GM23248 (cell line): ENCODE results near the gene COASY. TPM values are rescaled to one million over a fixed set of nuclear protein-coding genes. Genes with fewer than 3 reads are reported as not detected.

Source experiments
- DNase-seq: peaks from one replicate; pipeline ENCODE4 v3.0.0-alpha.2; 2015
- H2AFZ ChIP-seq: fragments of 200-600 bp; sonication (generic); 2 replicates; pipeline ENCODE4 v1.6.1; 2016; ENCODE audit warnings: antibody characterized with exemption
- H3F3A ChIP-seq: fragments of 200-600 bp; sonication (generic); 2 replicates; pipeline ENCODE4 v1.6.1; 2016; ENCODE audit warnings: mild to moderate bottlenecking, antibody characterized with exemption, mixed run types; ENCODE audit not compliant: insufficient read depth
- H3K27ac ChIP-seq: fragments of 200-600 bp; sonication (generic); 2 replicates; pipeline ENCODE4 v1.5.1; 2016; ENCODE audit warnings: mild to moderate bottlenecking
- H3K27me3 ChIP-seq: fragments of 200-600 bp; sonication (generic); replicated peaks from 2 replicates; pipeline ENCODE4 v1.6.1; 2016; ENCODE audit warnings: mild to moderate bottlenecking; ENCODE audit not compliant: insufficient read depth
- H3K36me3 ChIP-seq: fragments of 200-600 bp; sonication (generic); 2 replicates; pipeline ENCODE4 v1.6.1; 2016; ENCODE audit warnings: low read depth, mild to moderate bottlenecking
- H3K4me1 ChIP-seq: fragments of 200-600 bp; sonication (generic); 2 replicates; pipeline ENCODE4 v1.6.1; 2016; ENCODE audit warnings: mild to moderate bottlenecking; ENCODE audit not compliant: insufficient read depth
- H3K4me2 ChIP-seq: fragments of 200-600 bp; sonication (generic); one replicate; pipeline ENCODE4 v1.6.1; 2016; ENCODE audit warnings: mild to moderate bottlenecking; ENCODE audit not compliant: unreplicated experiment
- H3K4me3 ChIP-seq: fragments of 200-600 bp; sonication (generic); 2 replicates; pipeline ENCODE4 v1.5.1; 2016; ENCODE audit warnings: mild to moderate bottlenecking
- H3K79me2 ChIP-seq: fragments of 200-600 bp; sonication (generic); 2 replicates; pipeline ENCODE4 v1.6.1; 2016; ENCODE audit warnings: mild to moderate bottlenecking; ENCODE audit not compliant: insufficient read depth
- H3K9ac ChIP-seq: fragments of 200-600 bp; sonication (generic); 2 replicates; pipeline ENCODE4 v1.6.1; 2016; ENCODE audit warnings: mild to moderate bottlenecking
- H3K9me2 ChIP-seq: fragments of 200-600 bp; sonication (generic); 2 replicates; pipeline ENCODE4 v1.6.1; 2016; ENCODE audit warnings: mixed run types, mild to moderate bottlenecking, moderate library complexity; ENCODE audit not compliant: insufficient read depth
- H3K9me3 ChIP-seq: fragments of 200-600 bp; sonication (generic); one replicate; pipeline ENCODE4 v1.6.1; 2017; ENCODE audit warnings: low read depth
- H4K20me1 ChIP-seq: fragments of 200-600 bp; sonication (generic); 2 replicates; pipeline ENCODE4 v1.6.0; 2016; ENCODE audit not compliant: insufficient read depth
- EZH2 ChIP-seq: fragments of 200-600 bp; sonication (generic); IDR thresholded peaks from 2 replicates; pipeline ENCODE4 v1.6.1; 2018; ENCODE audit warnings: antibody characterized with exemption, mild to moderate bottlenecking; ENCODE audit not compliant: insufficient read depth, poor library complexity, severe bottlenecking
- EZH2phosphoT487 ChIP-seq: fragments of 200-600 bp; sonication (generic); IDR thresholded peaks from 2 replicates; pipeline ENCODE4 v1.6.1; 2018; ENCODE audit warnings: antibody characterized with exemption, moderate library complexity, mild to moderate bottlenecking, low read depth; ENCODE audit not compliant: insufficient read depth
- WGBS, 2 experiments: methylation state at CpG; one replicate each; pipeline ENCODE4 v1.1.6; 2015 to 2017; ENCODE audit warnings: low lambda C conversion rate in 2 of 2, low coverage in 1 of 2; ENCODE audit errors: missing lambda C conversion rate in 2 of 2; 5-methylcytosine and 5-hydroxymethylcytosine counted together
- in situ Hi-C: fragments of 300-500 bp; cut with MboI; formaldehyde crosslinking; loops from 2 replicates; pipeline ENCODE4 v1.15.0; 2020
- polyA plus RNA-seq: library from polyadenylated mRNA; unstranded; fragments of >200 nt; fragmentation: Nextera tagmentation; extraction: Ambion mirVana; gene quantifications from 2 replicates; pipeline ENCODE4 v1.2.1, GENCODE V29; 2016
- total RNA-seq: library from RNA; depleted of rRNA; stranded (reverse); fragments of >200 nt; shearing (Covaris generic); gene quantifications from 2 replicates; pipeline ENCODE4 v1.2.3, GENCODE V29; 2014

The COASY gene
- total and polyA plus RNA-seq, 2 experiments from 2014 or later: 22.7 to 50.1 TPM

DNA sequence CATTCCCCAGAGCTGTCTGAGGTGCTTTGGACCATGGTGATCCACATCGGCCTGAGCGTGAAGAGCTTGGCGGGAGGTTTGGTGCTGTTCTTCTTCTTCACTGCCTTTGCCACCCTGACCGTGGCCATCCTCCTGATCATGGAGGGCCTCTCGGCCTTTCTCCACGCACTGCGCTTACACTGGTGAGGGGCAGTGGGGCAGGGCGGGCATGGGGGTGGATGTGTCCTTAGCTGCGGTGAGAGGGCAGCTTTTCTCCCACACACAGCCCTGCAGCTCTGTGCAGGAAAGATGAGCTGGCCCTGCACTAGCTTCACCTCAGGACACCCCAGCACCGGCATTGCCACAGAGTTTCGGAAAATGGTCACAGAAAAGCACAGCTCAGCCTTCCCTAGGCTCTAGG, 47.7 kb upstream of the COASY start:
- H3K9me2 ChIP-seq: no peaks in the 10 kb centered on the region
- no peaks in the 10 kb centered on the region for H4K20me1 ChIP-seq
- 90 to 93% methylated on average over 10 to 11 of the region's 11 CpGs for WGBS, 2 experiments
- H3K27me3 ChIP-seq: no peaks in the 10 kb centered on the region
- TF ChIP-seq EZH2 (no peak), EZH2phosphoT487 (no peak)
- in situ Hi-C loops: no loop called here
- H3K4me3 ChIP-seq: no peak overlapping the region
- H3F3A ChIP-seq: peaks cover 27% of the 10 kb centered on the region
- H3K4me1 ChIP-seq: peaks cover 16% of the 10 kb centered on the region
- H3K36me3 ChIP-seq: no peaks in the 10 kb centered on the region
- no peaks in the 10 kb centered on the region for H3K79me2 ChIP-seq
- H2AFZ ChIP-seq: no peak overlapping the region
- DNase-seq: no peak
- H3K27ac ChIP-seq: no peak overlapping the region
- H3K4me2 ChIP-seq: no peak overlapping the region
- no peaks in the 10 kb centered on the region for H3K9me3 ChIP-seq
- H3K9ac ChIP-seq: no peak overlapping the region

DNA sequence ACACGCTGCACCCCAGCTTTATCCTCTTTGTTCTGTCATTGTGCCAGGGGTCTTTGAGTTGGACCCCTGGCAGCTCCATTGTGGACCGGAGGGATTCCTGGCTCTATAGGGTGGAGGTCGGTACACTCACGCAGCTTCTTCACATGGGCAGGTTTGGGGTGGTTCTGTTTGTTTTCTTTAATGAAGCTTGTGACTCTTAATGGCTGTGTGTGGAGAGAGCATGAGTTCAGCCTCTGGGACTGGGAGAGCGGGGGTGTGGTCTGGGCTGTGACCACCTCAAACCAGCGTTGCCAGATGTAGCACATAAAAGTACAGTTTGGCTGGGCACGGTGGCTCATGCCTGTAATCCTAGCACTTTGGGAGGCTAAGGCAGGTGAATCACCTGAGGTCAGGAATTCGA, 47.1 kb upstream of the COASY start:
- Histone ChIP-seq H3K9me2 (no peaks in the 10 kb centered on the region), H2AFZ (no peak overlapping the region), H3K27me3 (no peaks in the 10 kb centered on the region), H3K27ac (no peak overlapping the region), H3K9me3 (no peaks in the 10 kb centered on the region), H4K20me1 (no peaks in the 10 kb centered on the region), H3K36me3 (no peaks in the 10 kb centered on the region), H3K4me1 (peaks cover 22% of the 10 kb centered on the region), H3K4me3 (no peak overlapping the region), H3K79me2 (no peaks in the 10 kb centered on the region), H3K4me2 (no peak overlapping the region), H3F3A (peaks cover 33% of the 10 kb centered on the region), H3K9ac (no peak overlapping the region)
- no peak for DNase-seq
- WGBS, 2 experiments: 77 to 79% methylated on average over 8 of the region's 8 CpGs
- TF ChIP-seq EZH2phosphoT487 (no peak), EZH2 (no peak)
- in situ Hi-C loops: no loop called here

DNA sequence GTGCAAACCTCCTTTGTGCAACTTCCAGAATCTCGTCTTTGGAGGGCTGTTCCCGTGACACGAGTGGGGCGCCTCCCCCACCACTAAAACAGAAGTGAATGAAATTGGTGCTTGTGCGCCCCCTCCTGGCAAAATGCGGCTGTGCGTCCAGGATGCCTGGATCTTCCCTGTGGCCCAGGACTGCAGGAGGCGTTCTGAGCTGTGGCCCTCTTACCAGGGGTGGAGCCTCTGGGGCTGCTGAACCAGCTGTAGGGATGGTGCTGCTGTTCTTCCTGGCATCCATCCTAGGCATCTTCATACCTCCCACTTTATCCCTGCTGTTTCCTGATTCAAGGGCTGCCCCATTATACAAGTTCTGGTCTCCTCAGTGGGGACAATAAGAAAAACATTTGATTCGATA, 44.4 kb upstream of the COASY start:
- Histone ChIP-seq H3K4me3 (peak overlapping the region; percentile 25; the same call in 1 of the 2 replicates), H3K36me3 (no peaks in the 10 kb centered on the region), H2AFZ (peak overlapping the region; percentile 41; the same call in 1 of the 2 replicates), H3K9ac (peak overlapping the region; percentile 83), H3K27ac (peak overlapping the region; percentile 99), H3K9me3 (no peaks in the 10 kb centered on the region), H3K4me2 (peak overlapping the region; percentile 77), H3K4me1 (peaks cover 47% of the 10 kb centered on the region), H4K20me1 (no peaks in the 10 kb centered on the region), H3K9me2 (no peaks in the 10 kb centered on the region), H3K27me3 (no peaks in the 10 kb centered on the region), H3F3A (peaks cover 55% of the 10 kb centered on the region), H3K79me2 (no peaks in the 10 kb centered on the region)
- TF ChIP-seq EZH2 (no peak), EZH2phosphoT487 (no peak)
- 0 to 1% methylated on average over 9 of the region's 9 CpGs for WGBS, 2 experiments
- peak; percentile 97 for DNase-seq
- in situ Hi-C loops: no loop called here

DNA sequence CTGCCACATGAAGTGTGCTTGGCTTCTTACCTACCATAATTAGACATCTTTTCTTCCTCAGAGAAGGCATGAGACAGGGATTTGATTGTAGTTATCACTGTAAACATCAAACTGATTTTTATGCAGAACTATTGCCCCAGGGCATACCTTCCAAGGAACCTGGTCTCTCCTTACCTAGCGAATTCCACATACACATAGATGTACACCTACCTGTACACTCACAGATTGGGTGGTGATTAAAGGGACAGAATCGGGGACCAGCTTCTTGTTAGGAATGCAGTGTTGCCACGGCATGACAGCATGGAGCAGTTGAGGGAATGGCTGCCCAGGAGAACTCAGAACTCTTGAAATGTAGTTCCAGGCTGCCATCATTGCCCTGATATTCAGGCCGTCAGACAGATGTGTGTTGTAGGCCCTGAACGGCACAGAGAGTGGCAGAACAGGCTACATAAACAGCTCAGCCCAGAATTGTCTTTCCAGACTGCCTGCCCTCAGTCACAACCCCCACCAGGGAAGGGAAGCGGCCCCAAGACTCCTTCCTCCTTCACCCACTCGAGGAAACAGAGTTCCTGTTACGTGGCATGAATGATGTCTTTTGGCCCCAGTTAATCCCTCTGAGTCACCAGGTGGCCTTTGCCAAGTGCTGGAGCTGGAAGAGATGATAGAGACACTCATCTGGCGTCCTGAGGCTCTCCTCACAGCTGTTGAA, 43.7 kb upstream of the COASY start:
- DNase-seq: peak; percentile 96
- no peak for TF ChIP-seq EZH2
- no peak for TF ChIP-seq EZH2phosphoT487
- Histone ChIP-seq H3K27ac (peak overlapping the region; percentile 99), H3K27me3 (no peaks in the 10 kb centered on the region), H3K79me2 (no peaks in the 10 kb centered on the region), H3K9me3 (no peaks in the 10 kb centered on the region), H4K20me1 (no peaks in the 10 kb centered on the region), H3K4me3 (peak overlapping the region; percentile 25), H3F3A (peaks cover 59% of the 10 kb centered on the region), H3K9me2 (no peaks in the 10 kb centered on the region), H3K4me2 (peak overlapping the region; percentile 77), H2AFZ (peak overlapping the region; percentile 41; the same call in 1 of the 2 replicates), H3K9ac (peak overlapping the region; percentile 83), H3K36me3 (no peaks in the 10 kb centered on the region), H3K4me1 (peaks cover 52% of the 10 kb centered on the region)
- WGBS, 2 experiments: 9% methylated on average over 9 of the region's 9 CpGs
- in situ Hi-C loops: no loop called here
